Transverse colon (tissue), 4 donors: ENCODE data around the gene MTPN.

ENCODE experiments used
- CTCF ChIP-seq, 5 experiments: fragments of 200-600 bp in 3 of 5; fragments of 450-650 bp in 2 of 5; sonication (generic) in 3 of 5; IDR thresholded peaks; 1 replicate in 2 of 5; 2 replicates in 3 of 5; pipeline ENCODE4 v1.5.1; 2016 to 2017; ENCODE audit warnings: antibody characterized with exemption in 5 of 5, inconsistent platforms in 3 of 5, mild to moderate bottlenecking in 2 of 5, moderate library complexity in 1 of 5
- POLR2A ChIP-seq: fragments of 450-650 bp; IDR thresholded peaks from one replicate; pipeline ENCODE4 v1.6.1; 2016; ENCODE audit warnings: antibody characterized with exemption, mild to moderate bottlenecking, moderate library complexity
- POLR2AphosphoS5 ChIP-seq, 3 donors: sonication (generic); formaldehyde crosslinking; IDR thresholded peaks; one replicate each; pipeline ENCODE4 v1.6.1; 2016; ENCODE audit warnings: antibody characterized with exemption in 3 of 3

GRCh38 chr7:135981958-135982646, 4.9 kb upstream of the MTPN start:
- TF ChIP-seq CTCF (IDR thresholded peaks at IDR 0.05) (no peak), POLR2A (no peak), POLR2AphosphoS5 (IDR thresholded peaks at IDR 0.05) (no peak)
